GM12874 (cell line): Measurements from ENCODE around the gene GART.

Source experiments
- CTCF ChIP-seq: IDR thresholded peaks from 2 replicates; pipeline ENCODE4 v1.5.1; 2011; ENCODE audit warnings: low read depth, mild to moderate bottlenecking, control low read depth, low read length, moderate library complexity; ENCODE audit not compliant: insufficient read depth

Gene GART

DNA sequence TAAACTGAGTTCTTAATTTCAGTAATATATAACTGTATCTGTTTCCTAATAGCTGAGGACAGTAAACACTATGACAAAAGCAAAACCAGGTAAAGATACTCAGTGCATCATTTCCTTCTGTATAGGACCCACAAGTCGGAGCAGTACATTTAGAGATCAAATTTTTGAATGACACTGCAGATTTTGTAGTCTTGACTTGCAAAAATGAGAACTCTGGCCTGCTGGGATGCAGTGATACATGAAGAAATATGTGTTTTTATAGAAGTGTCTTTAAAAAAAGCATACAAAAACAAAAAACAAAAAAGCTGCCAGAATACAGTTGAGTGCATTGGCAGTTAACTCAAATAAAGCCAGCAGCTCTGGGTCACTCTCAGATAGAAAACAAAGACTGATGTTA lies 19.0 kb downstream of the GART start:
- TF ChIP-seq CTCF, result no peak

DNA sequence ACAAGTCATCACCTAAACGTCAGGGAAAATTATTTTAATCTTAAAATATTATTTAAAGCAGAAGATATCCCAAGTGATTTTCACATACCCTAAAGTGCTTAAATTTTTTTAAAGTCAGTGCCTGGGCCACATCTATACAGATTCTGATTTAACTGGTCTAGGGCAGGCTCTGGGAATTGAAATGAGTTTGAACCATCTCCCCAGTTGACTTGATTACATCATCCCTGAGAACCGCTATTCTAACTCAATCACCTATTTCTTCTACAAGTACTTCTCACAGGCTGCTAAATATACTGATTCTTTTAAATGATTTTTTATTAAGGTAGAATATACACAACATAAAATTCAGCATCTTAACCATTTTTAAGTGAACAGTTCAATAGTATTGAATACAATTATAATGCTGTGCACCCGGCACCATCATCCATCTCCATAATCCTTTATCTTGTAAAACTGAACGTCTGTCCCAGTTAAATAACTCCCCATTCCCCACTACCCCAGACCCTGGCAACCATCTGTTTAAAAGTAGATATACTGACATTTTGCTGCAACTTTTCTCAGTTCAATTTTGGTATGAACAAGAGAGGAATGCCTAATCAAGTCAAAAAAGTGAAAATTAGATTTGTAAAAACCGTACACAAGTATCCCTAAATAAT lies 19.5 kb downstream of the GART start:
- no peak for TF ChIP-seq CTCF

DNA sequence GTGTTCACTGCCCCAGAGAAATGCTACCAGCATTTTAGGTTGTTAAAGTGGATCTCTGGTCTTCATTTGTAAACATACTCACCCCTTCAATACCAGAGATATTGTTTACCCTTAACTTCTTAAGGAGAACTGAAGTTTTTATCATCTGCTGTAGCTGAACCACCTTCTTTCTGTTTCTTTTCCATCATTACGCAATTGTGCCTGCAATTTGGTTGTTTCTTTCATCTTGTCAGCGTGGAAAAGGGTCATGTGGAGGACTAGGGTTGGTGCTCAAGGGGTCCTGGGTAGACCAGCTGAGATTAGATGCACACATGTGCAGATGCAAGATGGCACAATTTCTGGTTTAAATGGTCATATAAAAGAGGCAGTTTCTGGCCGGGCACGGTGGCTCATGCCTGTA lies 23.0 kb downstream of the GART start:
- TF ChIP-seq CTCF, result no peak

DNA sequence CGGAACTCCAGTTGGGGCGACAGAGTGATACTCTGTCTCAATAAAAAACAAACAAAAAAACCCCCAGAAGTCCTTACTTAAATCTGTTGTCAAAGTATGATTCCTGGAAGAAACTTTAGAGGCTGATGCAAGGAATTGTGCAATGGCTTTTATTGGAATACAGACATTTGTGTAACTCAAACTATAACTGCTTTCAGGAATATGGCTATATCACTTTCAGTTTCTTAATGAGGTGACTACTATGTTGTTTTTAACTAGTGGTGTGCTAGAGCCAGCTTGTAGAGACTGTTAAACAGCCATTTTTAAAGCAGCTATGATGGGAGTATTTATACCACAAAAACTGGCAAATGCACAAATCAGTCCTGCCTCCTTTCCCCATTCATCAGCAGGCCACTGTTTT lies 27.7 kb downstream of the GART start:
- no peak for TF ChIP-seq CTCF

DNA sequence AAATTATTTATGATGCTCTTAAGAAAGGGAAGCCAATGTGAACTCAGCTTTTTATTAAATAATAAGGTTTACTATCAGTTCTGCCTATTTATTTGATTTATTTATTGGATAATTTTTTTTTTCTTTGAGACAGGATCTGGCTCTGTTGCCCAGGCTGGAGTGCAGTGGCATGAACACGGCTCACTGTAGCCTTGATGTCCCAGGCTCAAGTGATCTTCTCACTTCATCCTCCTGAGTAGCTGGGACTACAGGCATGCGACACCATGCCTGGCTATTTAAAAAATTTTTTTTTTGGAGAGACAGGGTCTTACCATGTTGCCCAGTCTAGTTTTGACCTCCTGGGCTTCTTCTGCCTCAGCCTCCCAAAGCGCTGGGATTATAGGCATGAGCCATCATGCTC lies 29.4 kb downstream of the GART start:
- no peak for TF ChIP-seq CTCF

DNA sequence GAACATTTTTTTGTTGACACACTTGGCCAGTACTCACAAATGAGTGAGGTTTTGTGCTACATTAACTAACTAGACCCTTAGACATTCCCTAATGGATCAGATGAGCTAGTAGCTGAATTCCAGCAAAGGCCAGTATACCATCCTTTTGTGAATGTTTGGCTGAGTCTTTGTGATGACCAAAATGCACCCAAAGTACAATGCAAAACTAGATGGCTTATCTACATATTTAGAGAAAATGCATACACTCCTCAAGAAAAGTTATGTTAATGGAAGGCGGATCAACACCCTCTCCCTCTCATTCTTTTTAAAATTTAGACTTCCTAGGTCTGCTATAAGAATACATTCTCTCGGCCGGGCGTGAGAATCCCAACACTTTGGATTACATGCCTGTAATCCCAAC lies 30.3 kb downstream of the GART start:
- TF ChIP-seq CTCF, result no peak

- TF ChIP-seq CTCF, result no peak
Measured at GRCh38 chr21:33510826-33511225, 31.1 kb downstream of the GART start.

DNA sequence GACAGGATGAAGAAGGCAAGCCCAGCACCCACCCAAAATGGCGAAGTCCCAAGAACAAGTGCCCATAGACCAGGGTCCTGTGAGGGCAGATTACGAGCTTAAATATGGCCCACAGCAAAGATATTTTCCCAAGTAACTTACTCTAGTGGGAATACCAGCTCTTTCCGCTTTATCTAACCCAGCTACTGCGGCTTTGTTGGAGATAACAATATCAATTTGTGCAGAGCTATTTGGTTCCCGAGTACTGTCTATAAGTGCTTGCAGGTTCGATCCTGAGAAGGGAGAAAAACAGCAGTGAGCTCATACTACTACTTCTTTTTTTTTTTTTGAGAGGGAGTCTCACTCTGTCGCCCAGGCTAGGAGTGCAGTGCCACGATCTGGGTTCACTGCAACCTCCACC lies 36.1 kb downstream of the GART start:
- TF ChIP-seq CTCF, result no peak
